HG03196 (cell line): ENCODE results near the gene GMEB1.
"Not testable (repeated sequence)": the region's sequence is repeated elsewhere in the genome, so short reads cannot be mapped to it uniquely, and the experiment has no call there.

ENCODE experiments used
- ATAC-seq: cut with Tn5 transposase; IDR thresholded peaks from one replicate; pipeline ENCODE4 v1.9.1; 2021; ENCODE audit not compliant: unreplicated experiment

GMEB1 gene

GRCh38 chr1:28668956-28669723, 556 bp downstream of the GMEB1 start:
- ATAC-seq: peak; percentile 47

GRCh38 chr1:28671254-28671780, 2.7 kb downstream of the GMEB1 start:
- ATAC-seq: no peak

- not testable (repeated sequence) for ATAC-seq
These were observed 4.4 kb downstream of the GMEB1 start for GRCh38 chr1:28672971-28673370.

GRCh38 chr1:28675924-28676257, 7.3 kb downstream of the GMEB1 start:
- ATAC-seq: no peak

GRCh38 chr1:28680151-28680550, 11.6 kb downstream of the GMEB1 start:
- ATAC-seq: no peak

- no peak for ATAC-seq
These were observed 14.3 kb downstream of the GMEB1 start for GRCh38 chr1:28682840-28683239.

GRCh38 chr1:28684937-28685336, 16.4 kb downstream of the GMEB1 start:
- no peak for ATAC-seq

GRCh38 chr1:28691627-28692026, 23.0 kb downstream of the GMEB1 start:
- ATAC-seq: not testable (repeated sequence)

- ATAC-seq: no peak
These were observed 35.0 kb downstream of the GMEB1 start for GRCh38 chr1:28703629-28704028.

- no peak for ATAC-seq
These were observed 47.8 kb downstream of the GMEB1 start for GRCh38 chr1:28716336-28716735.

- no peak for ATAC-seq
These were observed 49.6 kb downstream of the GMEB1 start for GRCh38 chr1:28718166-28718565.

- no peak for ATAC-seq
These were observed 50.2 kb downstream of the GMEB1 start for GRCh38 chr1:28718586-28719331.

GRCh38 chr1:28719332-28719619, 50.7 kb downstream of the GMEB1 start:
- ATAC-seq: no peak

GRCh38 chr1:28720376-28720775, 51.8 kb downstream of the GMEB1 start:
- ATAC-seq: no peak

GRCh38 chr1:28721927-28722326, 53.3 kb downstream of the GMEB1 start:
- not testable (repeated sequence) for ATAC-seq

- ATAC-seq: not testable (repeated sequence)
These were observed 56.8 kb downstream of the GMEB1 start for GRCh38 chr1:28725365-28725764.

- ATAC-seq: no peak
These were observed 67.4 kb downstream of the GMEB1 start for GRCh38 chr1:28735961-28736449.

GRCh38 chr1:28736450-28737306, 68.1 kb downstream of the GMEB1 start, which contains the start of gene YTHDF2:
TSS of gene YTHDF2 (plus strand) at chr1:28736940. CDS start at chr1:28737121, 181 bp downstream.
- peak; percentile 95 for ATAC-seq

GRCh38 chr1:28737307-28738132, 68.9 kb downstream of the GMEB1 start:
- ATAC-seq: no peak

GRCh38 chr1:28740118-28740517, 71.5 kb downstream of the GMEB1 start:
- no peak for ATAC-seq
